AG09309 (cell line): ENCODE results near the gene FDPS.
"Not testable (repeated sequence)": the region's sequence is repeated elsewhere in the genome, so short reads cannot be mapped to it uniquely, and the experiment has no call there.

Experiments
- DNase-seq: peaks from one replicate; pipeline ENCODE4 v3.0.0-alpha.2; 2010; ENCODE audit warnings: low read depth
- H3K4me3 ChIP-seq: 2 replicates; pipeline ENCODE4 v1.5.1; 2011; ENCODE audit warnings: mild to moderate bottlenecking, low read depth, low read length, moderate library complexity; ENCODE audit not compliant: control insufficient read depth
- TF ChIP-seq, protein P1 (sequence below): IDR thresholded peaks from 2 replicates; pipeline ENCODE4 v1.5.1; 2011; ENCODE audit warnings: mild to moderate bottlenecking, low read depth, low read length, inconsistent platforms; ENCODE audit not compliant: insufficient read depth, control insufficient read depth; ENCODE audit errors: missing control alignments

The FDPS gene

GRCh38 chr1:155286544-155286943 is 22.1 kb upstream of the FDPS start:
- H3K4me3 ChIP-seq, result no peak overlapping the region
- no peak for DNase-seq
- TF ChIP-seq, protein P1, sequence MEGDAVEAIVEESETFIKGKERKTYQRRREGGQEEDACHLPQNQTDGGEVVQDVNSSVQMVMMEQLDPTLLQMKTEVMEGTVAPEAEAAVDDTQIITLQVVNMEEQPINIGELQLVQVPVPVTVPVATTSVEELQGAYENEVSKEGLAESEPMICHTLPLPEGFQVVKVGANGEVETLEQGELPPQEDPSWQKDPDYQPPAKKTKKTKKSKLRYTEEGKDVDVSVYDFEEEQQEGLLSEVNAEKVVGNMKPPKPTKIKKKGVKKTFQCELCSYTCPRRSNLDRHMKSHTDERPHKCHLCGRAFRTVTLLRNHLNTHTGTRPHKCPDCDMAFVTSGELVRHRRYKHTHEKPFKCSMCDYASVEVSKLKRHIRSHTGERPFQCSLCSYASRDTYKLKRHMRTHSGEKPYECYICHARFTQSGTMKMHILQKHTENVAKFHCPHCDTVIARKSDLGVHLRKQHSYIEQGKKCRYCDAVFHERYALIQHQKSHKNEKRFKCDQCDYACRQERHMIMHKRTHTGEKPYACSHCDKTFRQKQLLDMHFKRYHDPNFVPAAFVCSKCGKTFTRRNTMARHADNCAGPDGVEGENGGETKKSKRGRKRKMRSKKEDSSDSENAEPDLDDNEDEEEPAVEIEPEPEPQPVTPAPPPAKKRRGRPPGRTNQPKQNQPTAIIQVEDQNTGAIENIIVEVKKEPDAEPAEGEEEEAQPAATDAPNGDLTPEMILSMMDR, result no peak

DNA sequence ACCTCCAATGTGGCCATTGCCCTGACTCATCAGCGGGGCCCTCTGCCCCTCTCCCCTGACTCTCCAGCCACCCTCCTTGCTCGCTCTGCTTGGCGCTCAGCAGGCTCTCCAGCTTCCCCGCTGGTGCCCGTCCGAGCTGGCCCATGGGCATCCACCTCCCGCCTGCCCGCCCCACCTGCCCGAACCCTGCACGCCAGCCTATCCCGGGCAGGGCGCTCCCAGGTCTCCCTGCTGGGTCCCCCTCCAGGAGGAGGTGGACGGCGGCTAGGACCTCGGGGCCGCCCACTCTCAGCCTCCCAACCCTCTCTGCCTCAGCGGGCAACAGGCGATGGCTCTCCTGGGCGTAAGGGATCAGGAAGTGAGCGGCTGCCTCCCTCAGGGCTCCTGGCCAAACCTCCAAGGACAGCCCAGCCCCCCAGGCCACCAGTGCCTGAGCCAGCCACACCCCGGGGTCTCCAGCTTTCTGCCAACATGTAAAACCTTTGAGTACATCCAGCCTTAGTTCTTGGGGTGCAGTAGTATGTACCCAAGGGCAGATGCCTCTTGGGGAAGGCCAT is 20.6 kb upstream of the FDPS start:
- DNase-seq, result no peak
- no peak overlapping the region for H3K4me3 ChIP-seq
- TF ChIP-seq, protein P1, result no peak

- H3K4me3 ChIP-seq, DNase-seq: not testable (repeated sequence)
These were observed 17.7 kb upstream of the FDPS start for GRCh38 chr1:155291006-155291405.

- H3K4me3 ChIP-seq, result no peak overlapping the region
- DNase-seq, result no peak
- TF ChIP-seq, protein P1, result no peak
These were observed 15.4 kb upstream of the FDPS start for GRCh38 chr1:155293086-155293749.

- TF ChIP-seq, protein P1, result no peak
- H3K4me3 ChIP-seq, result no peak overlapping the region
- no peak for DNase-seq
These were observed 14.0 kb upstream of the FDPS start for GRCh38 chr1:155294520-155295182.

DNA sequence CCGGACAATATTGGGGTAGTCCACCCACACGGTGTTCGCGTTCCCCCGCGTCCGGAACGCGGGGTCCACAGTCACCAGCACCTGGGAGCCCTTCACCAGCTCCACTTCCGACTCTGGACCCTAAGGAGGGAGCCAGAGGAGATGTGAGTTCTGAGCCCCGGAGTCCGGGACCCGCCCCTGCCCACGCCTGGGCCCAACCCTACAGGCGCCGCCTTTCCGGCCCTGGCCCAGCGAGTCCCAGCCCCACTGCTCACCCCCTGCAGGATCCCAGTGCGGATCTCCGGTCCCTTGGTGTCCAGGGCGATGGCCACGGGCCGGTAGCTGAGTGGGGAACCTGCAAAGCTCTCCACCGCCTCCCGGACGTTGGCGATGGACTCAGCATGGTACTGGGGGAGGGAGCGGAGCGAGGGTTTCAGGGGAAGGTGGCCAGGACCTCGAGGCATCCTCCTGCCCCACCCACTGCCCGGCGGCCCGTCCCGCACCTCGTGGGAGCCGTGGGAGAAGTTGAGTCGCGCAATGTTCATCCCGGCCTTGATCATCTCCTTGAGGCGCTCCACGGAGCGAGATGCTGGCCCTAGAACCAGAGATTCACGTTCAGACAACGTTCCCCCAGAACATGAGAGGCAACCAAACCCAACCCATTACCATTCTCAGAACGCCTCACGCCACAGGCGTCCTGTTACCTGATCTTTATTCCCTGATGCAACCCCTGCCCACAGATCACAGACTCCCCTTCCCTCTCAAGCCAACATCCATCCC is 13.3 kb upstream of the FDPS start:
- no peak overlapping the region for H3K4me3 ChIP-seq
- TF ChIP-seq, protein P1, result no peak
- DNase-seq, result no peak

DNA sequence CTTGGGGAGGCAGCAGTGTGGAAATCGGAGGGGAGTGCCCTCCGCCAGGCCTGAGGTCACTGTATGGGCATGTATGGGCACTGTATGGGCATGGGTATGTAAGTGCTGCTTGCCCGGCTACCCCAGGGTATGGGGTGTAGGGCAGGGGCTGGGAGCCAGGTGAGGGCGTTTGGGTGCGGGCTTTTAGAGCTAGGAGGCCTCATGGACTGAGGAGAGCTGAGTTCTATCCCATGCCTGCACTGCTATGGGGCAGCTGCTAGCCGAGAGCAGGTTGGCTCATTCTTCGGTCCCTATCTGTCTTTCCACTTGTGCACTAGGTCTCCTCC is 12.8 kb upstream of the FDPS start:
- DNase-seq, result no peak
- TF ChIP-seq, protein P1, result no peak
- no peak overlapping the region for H3K4me3 ChIP-seq
